IMR-90 (cell line): ENCODE results near the gene NEK9. TPM values are rescaled to one million over a fixed set of nuclear protein-coding genes. Genes with fewer than 3 reads are reported as not detected.

Source experiments
- ATAC-seq: fragments of 200-7000 bp; cut with Tn5 transposase; 2 replicates; pipeline ENCODE4 v1.9.1; 2020; ENCODE audit warnings: low read depth, mild to moderate bottlenecking, moderate library complexity
- BruUV-seq: library from RNA; stranded (reverse); fragments of 400-500 nt; replicated peaks from 2 replicates; lab custom pipeline; 2021; lab: Mats Ljungman, UMichigan
- CTCF ChIA-PET: fragments of 300-600 bp; formaldehyde crosslinking; extraction: SDS; loops from one replicate; lab custom pipeline; 2021; ENCODE audit warnings: antibody characterized with exemption; lab: Yijun Ruan, JAX
- POLR2A ChIA-PET: fragments of 300-600 bp; sonication (Branson Sonifier 250); formaldehyde crosslinking; loops from one replicate; lab custom pipeline; 2022; ENCODE audit warnings: antibody characterized with exemption; ENCODE audit not compliant: unreplicated experiment; lab: Charles Lee
- DNase-seq: peaks from one replicate; pipeline ENCODE4 v3.0.0; 2013
- H2AFZ ChIP-seq: replicated peaks from 2 replicates; pipeline ENCODE3; 2013; ENCODE audit warnings: low read length, mild to moderate bottlenecking; ENCODE audit not compliant: poor library complexity
- H2AK5ac ChIP-seq: 2 replicates; pipeline ENCODE4 v1.6.1; 2013; ENCODE audit warnings: low read depth, low read length, inconsistent platforms
- H2AK9ac ChIP-seq: replicated peaks from 2 replicates; pipeline ENCODE3; 2013; ENCODE audit warnings: mild to moderate bottlenecking, low read depth, low read length, moderate library complexity; ENCODE audit not compliant: poor library complexity
- H2BK120ac ChIP-seq: 2 replicates; pipeline ENCODE4 v1.6.1; 2013; ENCODE audit warnings: low read depth, low read length, inconsistent platforms
- H2BK15ac ChIP-seq: 3 replicates; pipeline ENCODE4 v1.6.1; 2013; ENCODE audit warnings: low read depth, low read length, inconsistent platforms
- H2BK20ac ChIP-seq: 2 replicates; pipeline ENCODE4 v1.6.1; 2013; ENCODE audit warnings: low read depth, mild to moderate bottlenecking, inconsistent platforms, low read length, moderate library complexity
- H2BK5ac ChIP-seq: 2 replicates; pipeline ENCODE4 v1.6.1; 2013; ENCODE audit warnings: mild to moderate bottlenecking, low read depth, low read length, inconsistent platforms; ENCODE audit not compliant: poor library complexity, severe bottlenecking
- H3K14ac ChIP-seq: replicated peaks from 2 replicates; pipeline ENCODE4 v1.6.1; 2013; ENCODE audit warnings: low read depth, low read length, inconsistent platforms
- H3K18ac ChIP-seq: 2 replicates; pipeline ENCODE4 v1.6.1; 2013; ENCODE audit warnings: low read depth, low read length, control low read depth
- H3K23ac ChIP-seq: 2 replicates; pipeline ENCODE4 v1.6.1; 2013; ENCODE audit warnings: low read depth, low read length, inconsistent platforms
- H3K27ac ChIP-seq: 2 replicates; pipeline ENCODE4 v1.5.1; 2013; ENCODE audit warnings: mild to moderate bottlenecking, control low read depth, low read length; ENCODE audit not compliant: insufficient read depth
- H3K27me3 ChIP-seq: 2 replicates; pipeline ENCODE4 v1.6.1; 2013; ENCODE audit warnings: low read length; ENCODE audit not compliant: control insufficient read depth, insufficient read depth
- H3K36me3 ChIP-seq: 2 replicates; pipeline ENCODE4 v1.6.1; 2013; ENCODE audit warnings: low read length, mixed read lengths; ENCODE audit not compliant: control insufficient read depth, insufficient read depth
- H3K4ac ChIP-seq: 2 replicates; pipeline ENCODE4 v1.6.1; 2013; ENCODE audit warnings: low read depth, low read length, inconsistent platforms
- H3K4me1 ChIP-seq: 2 replicates; pipeline ENCODE4 v1.6.1; 2013; ENCODE audit warnings: low read length, mixed read lengths; ENCODE audit not compliant: control insufficient read depth, insufficient read depth
- H3K4me2 ChIP-seq: 2 replicates; pipeline ENCODE4 v1.6.1; 2013; ENCODE audit warnings: low read depth, mild to moderate bottlenecking, control low read depth, low read length, moderate library complexity
- H3K4me3 ChIP-seq: 2 replicates; pipeline ENCODE4 v1.5.1; 2013; ENCODE audit warnings: low read depth, mild to moderate bottlenecking, control low read depth, low read length, moderate library complexity; ENCODE audit not compliant: insufficient read depth
- H3K56ac ChIP-seq: 2 replicates; pipeline ENCODE4 v1.6.1; 2013; ENCODE audit warnings: low read length, inconsistent platforms; ENCODE audit not compliant: insufficient read depth; ENCODE audit errors: extremely low read depth
- H3K79me1 ChIP-seq, 2 experiments: 2 replicates each; pipeline ENCODE4 v1.6.1; 2013; ENCODE audit warnings: low read length in 2 of 2, inconsistent platforms in 1 of 2, low read depth in 1 of 2
- H3K9ac ChIP-seq: 2 replicates; pipeline ENCODE4 v1.6.1; 2013; ENCODE audit warnings: low read depth, low read length, control low read depth
- H3K9me1 ChIP-seq: 2 replicates; pipeline ENCODE4 v1.6.1; 2013; ENCODE audit warnings: low read length, inconsistent platforms; ENCODE audit not compliant: insufficient read depth
- H3K9me3 ChIP-seq: 2 replicates; pipeline ENCODE4 v1.6.1; 2013; ENCODE audit warnings: low read length; ENCODE audit not compliant: control insufficient read depth, insufficient read depth
- H4K20me1 ChIP-seq: 2 replicates; pipeline ENCODE4 v1.6.1; 2013; ENCODE audit warnings: low read length, inconsistent platforms; ENCODE audit not compliant: insufficient read depth
- H4K5ac ChIP-seq: 2 replicates; pipeline ENCODE4 v1.6.1; 2013; ENCODE audit warnings: mild to moderate bottlenecking, low read depth, low read length, control low read depth
- H4K8ac ChIP-seq, 2 experiments: 2 replicates each; pipeline ENCODE4 v1.6.1; 2013; ENCODE audit warnings: low read depth in 2 of 2, low read length in 2 of 2, control low read depth in 1 of 2, inconsistent platforms in 1 of 2
- H4K91ac ChIP-seq: 2 replicates; pipeline ENCODE4 v1.6.1; 2013; ENCODE audit warnings: low read depth, low read length, inconsistent platforms; ENCODE audit not compliant: insufficient read depth
- MAFK ChIP-seq: IDR thresholded peaks from 2 replicates; pipeline ENCODE4 v1.6.1; 2012; ENCODE audit warnings: low read depth, low read length, improper control_type of control experiment
- WGBS, 2 experiments: methylation state at CpG; one replicate each; pipeline versions ENCODE4 v1.1.5 to v1.1.7; 2013; ENCODE audit warnings: missing lambda C conversion rate in 2 of 2; ENCODE audit not compliant: insufficient read length in 1 of 2; ENCODE audit errors: extremely low coverage in 2 of 2; 5-methylcytosine and 5-hydroxymethylcytosine counted together
- dilution Hi-C: fragments of 300-500 bp; cut with HindIII; formaldehyde crosslinking; loops from one replicate; pipeline ENCODE4 v1.14.3; 2018; ENCODE audit warnings: low sequenced_read_pairs; ENCODE audit not compliant: unreplicated experiment
- in situ Hi-C: fragments of 300-500 bp; cut with MboI; formaldehyde crosslinking; loops from 3 replicates; pipeline ENCODE4 v1.14.3; 2019; ENCODE audit warnings: low sequenced_read_pairs, inconsistent platforms, mixed read lengths
- intact Hi-C: fragments of 100-400 bp; cut with micrococcal nuclease; formaldehyde crosslinking; loops from 2 replicates; pipeline ENCODE4 v1.10.0; 2022
- polyA plus RNA-seq, 3 experiments: library from polyadenylated mRNA; depleted of rRNA; stranded (reverse); fragments of >200 nt; gene quantifications; 2 replicates each; pipeline ENCODE4 v1.2.3, GENCODE V29; 2012; ENCODE audit warnings: low replicate concordance in 1 of 3
- total RNA-seq: library from RNA; depleted of rRNA; stranded (reverse); fragments of >200 nt; gene quantifications from 2 replicates; pipeline ENCODE4 v1.2.3, GENCODE V29; 2012
- TF ChIP-seq, protein P1 (sequence below): fragments of 150-350 bp; IDR thresholded peaks from 2 replicates; pipeline ENCODE4 v1.6.1; 2016; ENCODE audit warnings: low read depth, mild to moderate bottlenecking, low read length, moderate library complexity, borderline replicate concordance

Gene NEK9
- total and polyA plus RNA-seq, 2 of the 4 experiments (the other 2 are of a cell fraction), result 22.9 to 23.2 TPM

DNA sequence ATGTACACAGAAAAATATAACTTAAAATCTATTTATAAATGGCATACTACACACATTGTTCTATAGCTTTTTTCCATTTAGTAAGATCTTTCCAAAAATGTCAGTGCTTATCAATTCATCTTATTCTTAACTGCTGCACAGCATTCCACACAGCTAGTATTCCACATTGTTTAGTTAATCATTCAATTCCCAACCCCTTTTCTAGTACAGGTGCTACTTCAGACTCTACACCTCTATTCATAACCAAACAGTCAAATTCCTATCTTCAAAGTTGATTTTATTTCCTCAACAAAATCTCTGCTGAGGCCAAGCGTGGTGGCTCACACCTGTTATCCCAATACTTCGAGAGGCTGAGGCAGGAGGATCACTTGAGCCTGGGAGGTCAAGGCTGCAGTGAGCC, 12.3 kb upstream of the NEK9 start:
- Histone ChIP-seq H3K9ac (no peak overlapping the region), H4K91ac (no peak overlapping the region), H4K20me1 (peaks cover 14% of the 10 kb centered on the region; the same call in 1 of the 2 replicates), H3K36me3 (peaks cover 7% of the 10 kb centered on the region), H3K4ac (no peak overlapping the region), H3K18ac (no peak overlapping the region), H3K4me1 (peaks cover 2% of the 10 kb centered on the region; the same call in 1 of the 2 replicates), H3K14ac (no peak overlapping the region), H2AFZ (no peak overlapping the region), H2AK5ac (no peak overlapping the region), H3K4me2 (no peak overlapping the region), H3K9me3 (no peaks in the 10 kb centered on the region), H3K79me1 (peaks cover 9 to 38% of the 10 kb centered on the region in 2 experiments; a peak in 3 of 4 replicates), H3K4me3 (no peak overlapping the region), H3K27ac (no peak overlapping the region), H2BK20ac (no peak overlapping the region), H3K56ac (no peak overlapping the region), H3K23ac (no peak overlapping the region), H2AK9ac (no peak overlapping the region), H3K27me3 (no peaks in the 10 kb centered on the region), H2BK15ac (no peak overlapping the region), H2BK120ac (no peak overlapping the region), H4K5ac (no peak overlapping the region), H2BK5ac (no peak overlapping the region), H3K9me1 (no peaks in the 10 kb centered on the region), H4K8ac (no peak overlapping the region)
- BruUV-seq, result no TSS peak
- ChIA-PET CTCF (interaction anchor here (0.6 kb wide), 1 partner anchor 172 kb away, joined by 3 read pairs; no protein-coding TSS in a partner anchor), POLR2A (no interaction called here)
- in situ Hi-C loops (loop anchor here (10.0 kb wide), 1 partner anchor 346 kb away; no protein-coding TSS in a partner anchor), dilution Hi-C loops (loop anchor here (25.0 kb wide), 1 partner anchor 173 kb away; no protein-coding TSS in a partner anchor), intact Hi-C loops (no loop called here)
- DNase-seq, result no peak
- TF ChIP-seq MAFK, result no peak
- TF ChIP-seq, protein P1, sequence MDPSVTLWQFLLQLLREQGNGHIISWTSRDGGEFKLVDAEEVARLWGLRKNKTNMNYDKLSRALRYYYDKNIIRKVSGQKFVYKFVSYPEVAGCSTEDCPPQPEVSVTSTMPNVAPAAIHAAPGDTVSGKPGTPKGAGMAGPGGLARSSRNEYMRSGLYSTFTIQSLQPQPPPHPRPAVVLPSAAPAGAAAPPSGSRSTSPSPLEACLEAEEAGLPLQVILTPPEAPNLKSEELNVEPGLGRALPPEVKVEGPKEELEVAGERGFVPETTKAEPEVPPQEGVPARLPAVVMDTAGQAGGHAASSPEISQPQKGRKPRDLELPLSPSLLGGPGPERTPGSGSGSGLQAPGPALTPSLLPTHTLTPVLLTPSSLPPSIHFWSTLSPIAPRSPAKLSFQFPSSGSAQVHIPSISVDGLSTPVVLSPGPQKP, result no peak
- ATAC-seq, result no peak
- no CpG with 5 or more reads among the region's 2 CpGs for WGBS, 2 experiments
